GM19099 (cell line): ENCODE data around the gene DRAM1.

Experiments used
- POLR2A ChIP-seq: IDR thresholded peaks from 3 replicates; pipeline ENCODE4 v1.6.1; 2011; ENCODE audit warnings: low read depth; ENCODE audit not compliant: insufficient read length; ENCODE audit errors: extremely low read depth

Gene DRAM1

GRCh38 chr12:101924618-101925017, 47.2 kb downstream of the DRAM1 start:
- no peak for TF ChIP-seq POLR2A

GRCh38 chr12:101925361-101925760, 48.0 kb downstream of the DRAM1 start:
- TF ChIP-seq POLR2A: no peak

- no peak for TF ChIP-seq POLR2A
Observed at GRCh38 chr12:101925935-101926334, 48.6 kb downstream of the DRAM1 start.

- no peak for TF ChIP-seq POLR2A
Observed at GRCh38 chr12:101927036-101927435, 49.7 kb downstream of the DRAM1 start.

GRCh38 chr12:101927999-101928398, 50.6 kb downstream of the DRAM1 start:
- TF ChIP-seq POLR2A: no peak

- no peak for TF ChIP-seq POLR2A
Observed at GRCh38 chr12:101928556-101928955, 51.2 kb downstream of the DRAM1 start.

GRCh38 chr12:101929365-101930041, 52.1 kb downstream of the DRAM1 start:
- no peak for TF ChIP-seq POLR2A

- TF ChIP-seq POLR2A: no peak
Observed at GRCh38 chr12:101931498-101932326, 54.3 kb downstream of the DRAM1 start.

GRCh38 chr12:101933866-101934514, 56.6 kb downstream of the DRAM1 start:
- no peak for TF ChIP-seq POLR2A

- TF ChIP-seq POLR2A: peak; percentile 50
Observed at GRCh38 chr12:101935890-101936746, 58.7 kb downstream of the DRAM1 start.

GRCh38 chr12:101939306-101939705, 61.9 kb downstream of the DRAM1 start:
- TF ChIP-seq POLR2A: no peak

- TF ChIP-seq POLR2A: no peak
Observed at GRCh38 chr12:101939856-101940265, 62.5 kb downstream of the DRAM1 start.

- no peak for TF ChIP-seq POLR2A
Observed at GRCh38 chr12:101940400-101940950, 63.1 kb downstream of the DRAM1 start.
